Measurements from ENCODE around the gene BRPF1.

The BRPF1 gene

GRCh38 chr3:9731206-9732079, at the start of gene BRPF1:
Gene BRPF1, plus strand, starts transcription at chr3:9731735. Its CDS starts 2,406 bp downstream, at chr3:9734141.
- peak; percentile 92 for DNase-seq (ENCODE audit: low read depth, low spot score)
- H3K4me3 ChIP-seq (ENCODE audit: low read depth, low read length): peak within 1 kb of the TSS; percentile 89
- peak; percentile 51 for TF ChIP-seq CTCF (IDR thresholded peaks at IDR 0.05; ENCODE audit: insufficient read depth, low read length, missing control alignments)
- ChIA-PET POLR2A (interaction anchor here (1.1 to 3.7 kb wide), 4 partner anchors 14 to 61 kb away, joined by 3 to 24 read pairs (median 7); partner anchors contain the start of genes ARPC4, OGG1 and TADA3), CTCF (interaction anchor here (1.4 to 3.7 kb wide), 8 partner anchors 10 to 378 kb away, joined by 3 to 18 read pairs (median 6); partner anchors contain the start of gene OGG1)

- ChIA-PET CTCF (interaction anchor here (1.2 kb wide), 1 partner anchor 178 kb away, joined by 3 read pairs; no protein-coding TSS in a partner anchor), POLR2A (no interaction called here)
- DNase-seq (ENCODE audit: low read depth, low spot score): no peak
- TF ChIP-seq CTCF (IDR thresholded peaks at IDR 0.05; ENCODE audit: insufficient read depth, low read length, missing control alignments): no peak
- H3K4me3 ChIP-seq (ENCODE audit: low read depth, low read length): no peak overlapping the region
These were observed 49.4 kb upstream of the BRPF1 start for GRCh38 chr3:9682096-9682495.

- TF ChIP-seq CTCF (IDR thresholded peaks at IDR 0.05; ENCODE audit: insufficient read depth, low read length, missing control alignments): no peak
- no peak overlapping the region for H3K4me3 ChIP-seq (ENCODE audit: low read depth, low read length)
- CTCF ChIA-PET: no interaction called here
- DNase-seq (ENCODE audit: low read depth, low spot score): no peak
- POLR2A ChIA-PET: no interaction called here
These were observed 48.1 kb upstream of the BRPF1 start for GRCh38 chr3:9683426-9683825.

GRCh38 chr3:9685216-9686049, 46.1 kb upstream of the BRPF1 start:
- POLR2A ChIA-PET: no interaction called here
- no peak overlapping the region for H3K4me3 ChIP-seq (ENCODE audit: low read depth, low read length)
- CTCF ChIA-PET: interaction anchor here (1.0 kb wide), 1 partner anchor 14 kb away, joined by 3 read pairs; no protein-coding TSS in a partner anchor
- DNase-seq (ENCODE audit: low read depth, low spot score): no peak
- no peak for TF ChIP-seq CTCF (IDR thresholded peaks at IDR 0.05; ENCODE audit: insufficient read depth, low read length, missing control alignments)

GRCh38 chr3:9686050-9686550, 45.4 kb upstream of the BRPF1 start:
- ChIA-PET CTCF (no interaction called here), POLR2A (no interaction called here)
- no peak for TF ChIP-seq CTCF (IDR thresholded peaks at IDR 0.05; ENCODE audit: insufficient read depth, low read length, missing control alignments)
- no peak overlapping the region for H3K4me3 ChIP-seq (ENCODE audit: low read depth, low read length)
- DNase-seq (ENCODE audit: low read depth, low spot score): no peak

Data from AG04449 (cell line).